Measurements from ENCODE around the gene ZSCAN18.

DNA sequence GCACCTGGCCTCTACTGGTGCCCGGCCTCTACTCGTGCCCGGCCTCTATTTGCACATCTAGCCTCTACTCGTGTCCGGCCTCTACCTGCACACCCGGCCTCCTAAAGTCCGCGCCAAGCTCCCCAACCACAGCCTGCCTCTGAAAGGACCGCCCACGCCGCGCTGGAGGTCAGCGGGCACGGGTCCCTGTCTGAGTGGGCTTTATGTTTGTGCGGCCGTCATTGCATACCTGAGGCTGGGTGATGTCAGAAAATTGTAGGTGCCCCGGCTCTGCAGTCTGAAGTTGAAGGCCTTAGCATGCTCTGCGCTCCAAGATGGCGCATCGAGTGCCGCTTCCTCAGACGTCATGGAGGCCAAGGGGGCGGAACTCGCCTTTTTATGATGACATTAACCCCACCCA is 37.8 kb downstream of the ZSCAN18 start:
- no peak for TF ChIP-seq EZH2 (IDR thresholded peaks at IDR 0.05; ENCODE audit: borderline replicate concordance, low read length)
- TF ChIP-seq, protein P1, sequence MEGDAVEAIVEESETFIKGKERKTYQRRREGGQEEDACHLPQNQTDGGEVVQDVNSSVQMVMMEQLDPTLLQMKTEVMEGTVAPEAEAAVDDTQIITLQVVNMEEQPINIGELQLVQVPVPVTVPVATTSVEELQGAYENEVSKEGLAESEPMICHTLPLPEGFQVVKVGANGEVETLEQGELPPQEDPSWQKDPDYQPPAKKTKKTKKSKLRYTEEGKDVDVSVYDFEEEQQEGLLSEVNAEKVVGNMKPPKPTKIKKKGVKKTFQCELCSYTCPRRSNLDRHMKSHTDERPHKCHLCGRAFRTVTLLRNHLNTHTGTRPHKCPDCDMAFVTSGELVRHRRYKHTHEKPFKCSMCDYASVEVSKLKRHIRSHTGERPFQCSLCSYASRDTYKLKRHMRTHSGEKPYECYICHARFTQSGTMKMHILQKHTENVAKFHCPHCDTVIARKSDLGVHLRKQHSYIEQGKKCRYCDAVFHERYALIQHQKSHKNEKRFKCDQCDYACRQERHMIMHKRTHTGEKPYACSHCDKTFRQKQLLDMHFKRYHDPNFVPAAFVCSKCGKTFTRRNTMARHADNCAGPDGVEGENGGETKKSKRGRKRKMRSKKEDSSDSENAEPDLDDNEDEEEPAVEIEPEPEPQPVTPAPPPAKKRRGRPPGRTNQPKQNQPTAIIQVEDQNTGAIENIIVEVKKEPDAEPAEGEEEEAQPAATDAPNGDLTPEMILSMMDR (conservative IDR thresholded peaks at IDR 0.05 in 1 of 2, IDR thresholded peaks at IDR 0.05 in 1 of 2; ENCODE audit: extremely low read depth in 1 of 2, insufficient read depth in 1 of 2, low read depth in 1 of 2, low read length in 2 of 2) = no peak

All from mammary epithelial cell (primary cell).